Medulla oblongata (tissue), 1 donor: ENCODE results near the gene AHNAK2.

Experiments used
- DNase-seq: peaks from one replicate; pipeline ENCODE4 v3.0.0-alpha.2; 2015; ENCODE audit errors: extremely low spot score

AHNAK2 gene

DNA sequence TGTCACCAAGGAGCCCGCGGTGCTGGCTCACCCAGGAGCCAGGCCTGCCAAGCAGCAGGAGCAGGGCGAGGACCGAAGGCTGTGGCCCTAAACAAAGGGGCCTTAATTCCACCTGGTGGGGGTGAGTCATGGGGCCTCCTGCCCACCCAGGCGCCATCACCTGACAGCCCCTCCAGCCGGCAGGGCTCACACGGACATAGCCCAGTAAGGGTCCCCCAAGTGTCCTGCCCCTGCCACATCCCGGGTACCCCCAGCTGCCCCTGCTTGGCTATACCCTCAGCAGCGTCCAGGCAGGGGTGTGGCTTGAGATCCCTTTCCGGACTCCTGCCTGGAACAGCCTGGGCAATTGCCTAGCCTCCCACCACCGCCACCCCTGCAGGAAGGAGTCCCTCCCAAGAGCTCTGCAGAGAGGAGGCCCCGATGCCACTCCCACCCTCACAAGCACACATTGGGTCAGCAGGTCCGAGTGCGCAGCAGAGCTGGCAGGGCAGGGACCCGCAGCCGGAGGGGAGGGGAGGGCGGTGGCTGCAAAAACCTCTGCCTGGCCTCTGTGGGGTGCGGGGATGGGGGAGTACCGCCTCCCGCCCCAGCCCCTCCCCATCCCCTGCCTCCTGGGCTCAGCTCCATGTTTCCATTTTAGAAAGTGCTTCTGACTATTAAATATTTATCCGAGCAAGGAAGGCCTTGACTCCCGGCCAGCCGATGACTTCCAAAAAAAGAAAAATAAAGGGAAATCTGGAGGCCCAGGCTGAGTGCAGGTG is 4.6 kb downstream of the AHNAK2 start:
- no peak for DNase-seq

DNA sequence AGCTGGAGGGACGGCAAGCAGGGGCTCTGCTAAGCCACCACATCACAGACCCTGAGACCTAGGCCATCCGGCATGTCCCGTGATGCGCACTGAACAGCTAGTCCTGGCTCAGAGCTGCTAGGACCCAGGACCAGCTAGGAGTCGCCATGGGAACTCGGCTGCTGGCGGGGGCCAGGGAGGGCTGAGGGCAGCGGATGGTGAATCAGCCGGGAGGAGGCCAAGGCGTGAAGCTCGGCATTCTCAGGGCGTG is 5.1 kb downstream of the AHNAK2 start:
- DNase-seq, result peak; percentile 53

- DNase-seq, result no peak
Observed at GRCh38 chr14:104972301-104973134, 5.7 kb downstream of the AHNAK2 start.

GRCh38 chr14:104971447-104972240 is 6.5 kb downstream of the AHNAK2 start:
- DNase-seq, result no peak

GRCh38 chr14:104970231-104971068 is 7.7 kb downstream of the AHNAK2 start:
- no peak for DNase-seq

- DNase-seq, result no peak
Observed at GRCh38 chr14:104969741-104970230, 8.4 kb downstream of the AHNAK2 start.

DNA sequence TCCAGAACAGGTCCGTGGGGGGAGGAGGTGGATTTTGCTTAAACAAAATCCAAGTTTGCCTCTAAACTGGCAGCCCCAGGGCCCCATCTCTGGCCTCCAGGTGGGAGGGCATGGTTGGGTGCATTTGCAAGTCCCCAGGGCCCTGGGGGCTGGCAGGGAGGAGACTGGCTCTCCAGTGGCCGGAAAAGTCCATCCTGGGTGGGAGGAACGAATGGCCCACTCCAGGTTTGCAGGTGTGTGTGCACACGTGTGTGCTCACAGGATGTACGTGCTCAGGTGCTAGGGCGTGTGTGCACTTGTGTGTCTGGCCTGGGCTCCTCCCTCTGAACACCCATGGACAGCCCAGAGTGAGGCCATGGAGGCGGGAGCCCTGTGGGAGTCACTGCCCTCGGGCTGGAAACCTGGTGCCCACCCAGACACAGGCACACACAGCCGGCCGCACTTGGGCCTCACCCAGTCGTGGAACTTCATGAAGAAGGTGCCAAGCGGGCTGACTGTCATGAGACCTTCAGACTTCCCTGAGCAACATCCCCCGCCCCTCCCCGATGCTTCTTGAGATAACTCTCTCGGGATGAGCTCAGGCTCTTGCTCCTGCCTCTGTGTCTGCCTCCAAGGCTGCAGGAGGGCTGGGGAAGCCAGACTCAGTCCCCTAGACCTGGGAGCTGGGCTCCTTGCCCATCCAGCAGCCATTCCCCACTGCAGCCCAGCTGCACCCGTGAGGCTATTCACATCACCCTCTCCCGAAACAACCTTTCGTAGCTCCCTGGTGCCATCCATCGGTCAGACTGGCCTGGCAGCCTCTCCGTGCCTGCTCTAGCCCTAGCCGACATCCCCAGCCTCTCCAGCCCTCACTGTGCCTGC is 9.4 kb downstream of the AHNAK2 start:
- DNase-seq, result no peak

GRCh38 chr14:104968153-104968527 is 10.0 kb downstream of the AHNAK2 start:
- no peak for DNase-seq

DNA sequence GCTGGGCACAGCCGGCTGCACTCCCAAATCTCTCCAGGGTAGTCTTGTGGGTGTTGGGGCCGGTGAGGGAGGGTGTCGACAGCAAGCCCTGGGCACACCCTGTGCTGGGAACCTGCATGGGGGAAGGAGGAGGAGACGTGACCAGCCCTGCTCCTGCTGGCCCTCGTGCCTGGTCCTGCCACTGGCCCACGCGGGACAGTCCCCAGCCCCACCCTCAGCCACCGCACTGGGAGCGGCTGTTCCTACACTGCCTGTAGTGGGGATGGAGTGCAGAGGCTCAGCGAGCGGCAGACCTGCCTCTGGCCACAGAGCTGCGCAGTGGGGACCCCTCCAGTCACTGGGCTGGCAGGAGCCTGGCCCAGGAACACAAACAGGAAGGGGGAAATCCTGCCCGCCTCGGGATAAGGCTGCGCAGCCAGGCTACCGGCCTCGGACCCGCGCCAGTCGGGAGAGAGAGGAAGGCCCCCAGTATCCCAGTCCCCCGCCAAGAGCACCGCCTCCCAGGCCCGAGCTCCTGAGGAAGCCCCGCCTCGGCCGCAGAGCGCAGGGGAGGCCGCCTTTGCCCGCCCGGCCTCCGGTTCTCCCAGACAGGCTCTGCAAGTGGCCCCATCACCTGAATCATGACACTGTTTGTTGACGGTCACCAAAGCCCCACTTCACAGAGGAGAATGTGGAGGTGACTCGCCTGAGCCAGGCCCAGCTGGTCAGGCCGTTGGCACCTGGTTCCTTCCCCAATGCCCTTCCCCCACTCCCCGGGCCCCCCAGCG is 10.6 kb downstream of the AHNAK2 start:
- no peak for DNase-seq

GRCh38 chr14:104966981-104967385 is 11.2 kb downstream of the AHNAK2 start:
- DNase-seq, result no peak

GRCh38 chr14:104966261-104966865 is 11.8 kb downstream of the AHNAK2 start:
- no peak for DNase-seq

DNA sequence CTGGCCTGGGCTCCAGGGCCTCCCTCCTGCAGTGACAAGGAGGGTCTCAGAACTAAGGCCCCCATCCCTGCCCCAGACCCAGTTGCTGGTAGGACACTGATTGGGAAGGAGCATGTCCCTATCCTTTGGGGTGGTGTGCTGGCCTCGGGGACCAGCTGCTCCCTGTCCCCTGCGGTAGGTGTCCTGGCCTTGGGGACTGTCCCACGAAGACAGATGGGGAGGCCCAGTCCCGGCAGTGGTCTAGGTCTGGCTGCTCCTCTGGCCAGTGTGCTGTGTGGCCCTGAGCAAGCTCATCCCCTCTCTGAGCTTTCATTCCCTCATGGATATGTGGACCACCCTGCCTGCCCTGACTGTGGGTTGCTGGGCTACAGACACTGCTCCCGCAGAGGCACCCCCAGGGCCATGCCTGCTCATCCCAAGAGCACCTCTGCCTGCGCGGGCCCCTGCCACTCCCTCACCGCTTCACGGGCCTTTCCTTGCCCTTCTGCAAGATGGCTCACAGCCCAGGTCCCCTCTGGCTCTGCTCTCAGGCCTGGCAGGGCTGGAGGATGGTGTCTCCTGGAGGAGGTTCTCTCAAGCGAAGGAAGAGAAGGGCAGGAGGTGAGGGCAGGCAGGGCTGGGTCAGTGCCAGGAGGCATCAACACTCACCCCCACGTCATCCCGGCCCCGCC is 12.5 kb downstream of the AHNAK2 start:
- no peak for DNase-seq

DNA sequence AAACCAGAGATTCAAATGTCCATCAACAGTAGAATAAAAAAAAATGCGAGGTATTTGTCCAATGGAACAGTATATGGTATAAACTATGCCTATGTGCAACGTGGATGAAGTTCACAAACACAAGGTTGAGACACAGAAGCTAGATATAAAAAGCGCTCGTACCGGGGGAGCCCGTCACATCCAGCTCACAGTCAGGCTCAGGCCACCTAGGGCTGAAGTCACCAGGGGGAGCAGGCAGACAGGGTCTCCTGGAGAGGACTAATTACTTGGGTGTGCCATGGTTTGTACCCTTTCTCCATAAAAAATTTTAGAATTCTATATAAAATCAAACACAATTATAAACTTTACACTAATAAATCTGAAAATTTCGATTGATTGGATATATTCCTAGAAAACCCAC is 13.6 kb downstream of the AHNAK2 start:
- no peak for DNase-seq

DNA sequence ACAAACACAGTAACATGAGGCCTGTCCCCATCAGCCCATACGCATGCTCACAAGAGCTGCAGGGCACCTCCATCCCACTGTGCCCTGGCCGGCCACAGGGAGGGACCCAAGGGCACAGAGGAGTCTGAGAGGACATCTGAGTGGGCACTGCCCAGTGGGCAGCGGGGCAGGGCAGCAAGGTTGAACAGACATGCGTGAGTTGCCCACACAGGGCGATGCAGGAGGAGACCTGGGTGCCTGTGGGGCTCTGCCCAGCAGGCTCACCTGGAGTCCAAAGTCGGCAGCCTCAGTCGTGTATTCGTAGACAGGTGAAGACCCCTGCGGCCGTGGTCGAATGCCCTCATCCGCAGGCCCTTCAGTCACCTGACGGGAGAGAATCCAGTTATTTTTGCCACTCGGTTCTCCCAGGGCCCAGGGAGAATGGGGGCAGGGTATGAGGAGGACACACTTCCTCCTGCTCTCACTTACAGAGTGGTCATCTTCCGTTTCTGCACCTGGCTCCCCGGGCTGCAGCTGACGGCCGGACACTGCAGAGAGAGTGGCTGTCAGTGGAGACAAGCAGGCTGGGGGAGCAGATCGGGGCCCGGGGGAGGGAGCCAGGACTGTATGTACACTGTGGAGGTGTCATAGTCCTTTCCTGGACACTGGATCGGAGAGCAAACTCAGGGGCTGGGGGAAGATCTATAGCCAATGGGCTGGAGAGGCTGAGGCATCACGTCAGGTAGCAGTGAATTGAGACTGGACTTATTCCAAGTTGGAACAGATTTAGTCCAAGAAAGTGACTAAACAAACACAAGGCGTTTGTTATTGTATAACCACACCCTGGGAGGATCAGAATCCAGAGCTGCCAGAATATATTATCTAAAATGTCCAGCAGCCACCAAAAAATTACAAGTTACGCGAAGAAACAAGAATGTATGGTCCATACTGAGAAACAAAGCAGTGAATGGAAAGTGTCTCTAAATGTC is 20.7 kb downstream of the AHNAK2 start:
- no peak for DNase-seq

DNA sequence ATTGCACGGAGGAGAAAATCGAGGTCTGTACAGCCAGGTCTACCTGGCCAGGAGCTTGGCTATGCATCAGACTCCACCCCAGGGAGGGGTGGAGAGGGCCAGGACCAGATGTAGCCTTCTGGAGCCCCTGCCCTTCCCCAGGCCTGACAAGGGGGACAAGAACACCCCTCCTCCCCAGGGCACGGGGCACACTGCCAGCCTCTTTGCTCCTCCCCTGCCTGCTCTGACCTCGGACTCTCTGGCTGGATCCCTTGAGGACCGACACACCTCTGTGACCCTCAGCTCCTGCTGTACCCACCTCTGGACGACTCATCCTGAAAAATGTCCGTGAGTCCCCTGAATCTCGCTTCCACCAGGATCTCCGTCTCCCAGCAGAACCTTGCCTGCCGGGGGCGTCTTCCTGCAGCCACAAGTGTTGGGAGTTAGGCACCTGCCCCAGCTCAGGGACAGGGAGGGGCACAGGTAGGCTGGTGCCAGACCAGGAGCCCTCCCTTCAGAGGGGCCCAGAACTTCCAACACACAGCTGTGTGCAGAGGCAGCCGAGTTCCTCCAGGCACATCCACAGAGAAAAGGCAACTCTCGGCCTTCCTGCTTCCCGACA is 21.8 kb downstream of the AHNAK2 start:
- no peak for DNase-seq

GRCh38 chr14:104955396-104955770 is 22.8 kb downstream of the AHNAK2 start:
- DNase-seq, result no peak

GRCh38 chr14:104954746-104955395 is 23.3 kb downstream of the AHNAK2 start:
- no peak for DNase-seq
